Suprapubic skin (tissue), 4 donors: ENCODE results near the gene PDE4D. TPM values are rescaled to one million over a fixed set of nuclear protein-coding genes. Genes with fewer than 3 reads are reported as not detected.

Experiments used
- DNase-seq, 2 donors: peaks; one replicate each; pipeline ENCODE4 v3.0.0-alpha.2; 2019; ENCODE audit warnings: low spot score in 2 of 2
- H3K27ac ChIP-seq: fragments of 200-600 bp; sonication (generic); one replicate; pipeline ENCODE4 v1.5.1; 2019
- H3K27me3 ChIP-seq: fragments of 200-600 bp; sonication (generic); one replicate; pipeline ENCODE4 v1.5.1; 2019
- H3K36me3 ChIP-seq: fragments of 200-600 bp; sonication (generic); one replicate; pipeline ENCODE4 v1.5.1; 2019
- H3K4me1 ChIP-seq: fragments of 200-600 bp; sonication (generic); one replicate; pipeline ENCODE4 v1.5.1; 2019
- H3K4me3 ChIP-seq: fragments of 200-600 bp; sonication (generic); one replicate; pipeline ENCODE4 v1.5.1; 2019; ENCODE audit warnings: mild to moderate bottlenecking
- H3K9me3 ChIP-seq: fragments of 200-600 bp; sonication (generic); one replicate; pipeline ENCODE4 v1.5.1; 2019
- EP300 ChIP-seq: sonication (generic); formaldehyde crosslinking; IDR thresholded peaks from one replicate; pipeline ENCODE4 v1.6.1; 2017; ENCODE audit warnings: antibody characterized with exemption
- POLR2A ChIP-seq, 2 donors: fragments of 450-650 bp; IDR thresholded peaks; one replicate each; pipeline ENCODE4 v1.6.1; 2017; ENCODE audit warnings: antibody characterized with exemption in 2 of 2, mild to moderate bottlenecking in 2 of 2, moderate library complexity in 2 of 2
- POLR2AphosphoS5 ChIP-seq, 3 donors: sonication (generic); formaldehyde crosslinking; IDR thresholded peaks; one replicate each; pipeline ENCODE4 v1.6.1; 2017; ENCODE audit warnings: antibody characterized with exemption in 3 of 3
- WGBS: methylation state at CpG from one replicate; pipeline ENCODE4 v1.1.5; 2018; 5-methylcytosine and 5-hydroxymethylcytosine counted together
- total RNA-seq, 4 donors: library from RNA; depleted of rRNA; stranded (reverse); fragments of >200 nt; gene quantifications; one replicate each; pipeline ENCODE4 v1.1.0, GENCODE V29; 2016
- TF ChIP-seq, protein P1 (sequence below), 2 donors: fragments of 200-600 bp in 1 of 2; fragments of 450-650 bp in 1 of 2; sonication (generic) in 1 of 2; IDR thresholded peaks; one replicate each; pipeline ENCODE4 v1.5.1; 2016 to 2019; ENCODE audit warnings: antibody characterized with exemption in 2 of 2, mild to moderate bottlenecking in 1 of 2, moderate library complexity in 1 of 2

The PDE4D gene
- total RNA-seq, 4 donors from 2014 or later, result 26.8 to 57.2 (median 29.9) TPM

DNA sequence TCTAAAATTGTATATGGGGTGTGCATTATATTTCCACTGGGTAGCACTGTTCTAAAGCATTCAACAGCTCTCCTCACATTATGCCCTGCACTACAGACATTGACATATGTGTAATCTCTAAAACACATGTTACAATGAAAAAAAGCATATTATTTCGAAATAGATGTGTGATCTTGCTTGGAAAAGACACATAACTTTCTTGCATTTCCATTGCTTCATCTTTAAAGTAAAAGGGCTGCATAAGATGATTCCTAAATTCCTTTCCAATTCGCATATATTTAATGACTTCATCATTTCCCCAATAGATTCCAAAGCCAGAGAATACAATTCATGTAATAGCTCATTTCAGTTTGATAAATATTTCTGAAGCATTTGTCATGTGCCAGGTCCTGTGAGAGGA, 566.9 kb downstream of the PDE4D start:
- Histone ChIP-seq H3K27me3 (no peaks in the 10 kb centered on the region), H3K9me3 (no peaks in the 10 kb centered on the region), H3K27ac (no peak overlapping the region), H3K4me1 (no peaks in the 10 kb centered on the region), H3K36me3 (no peaks in the 10 kb centered on the region), H3K4me3 (no peak overlapping the region)
- no peak for TF ChIP-seq EP300
- TF ChIP-seq POLR2A (IDR thresholded peaks at IDR 0.05), result no peak
- no peak for TF ChIP-seq POLR2AphosphoS5 (IDR thresholded peaks at IDR 0.05)
- TF ChIP-seq, protein P1, sequence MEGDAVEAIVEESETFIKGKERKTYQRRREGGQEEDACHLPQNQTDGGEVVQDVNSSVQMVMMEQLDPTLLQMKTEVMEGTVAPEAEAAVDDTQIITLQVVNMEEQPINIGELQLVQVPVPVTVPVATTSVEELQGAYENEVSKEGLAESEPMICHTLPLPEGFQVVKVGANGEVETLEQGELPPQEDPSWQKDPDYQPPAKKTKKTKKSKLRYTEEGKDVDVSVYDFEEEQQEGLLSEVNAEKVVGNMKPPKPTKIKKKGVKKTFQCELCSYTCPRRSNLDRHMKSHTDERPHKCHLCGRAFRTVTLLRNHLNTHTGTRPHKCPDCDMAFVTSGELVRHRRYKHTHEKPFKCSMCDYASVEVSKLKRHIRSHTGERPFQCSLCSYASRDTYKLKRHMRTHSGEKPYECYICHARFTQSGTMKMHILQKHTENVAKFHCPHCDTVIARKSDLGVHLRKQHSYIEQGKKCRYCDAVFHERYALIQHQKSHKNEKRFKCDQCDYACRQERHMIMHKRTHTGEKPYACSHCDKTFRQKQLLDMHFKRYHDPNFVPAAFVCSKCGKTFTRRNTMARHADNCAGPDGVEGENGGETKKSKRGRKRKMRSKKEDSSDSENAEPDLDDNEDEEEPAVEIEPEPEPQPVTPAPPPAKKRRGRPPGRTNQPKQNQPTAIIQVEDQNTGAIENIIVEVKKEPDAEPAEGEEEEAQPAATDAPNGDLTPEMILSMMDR (IDR thresholded peaks at IDR 0.05), result no peak
- DNase-seq, result no peak
- WGBS, result 85% methylated on average over 2 of the region's 2 CpGs

DNA sequence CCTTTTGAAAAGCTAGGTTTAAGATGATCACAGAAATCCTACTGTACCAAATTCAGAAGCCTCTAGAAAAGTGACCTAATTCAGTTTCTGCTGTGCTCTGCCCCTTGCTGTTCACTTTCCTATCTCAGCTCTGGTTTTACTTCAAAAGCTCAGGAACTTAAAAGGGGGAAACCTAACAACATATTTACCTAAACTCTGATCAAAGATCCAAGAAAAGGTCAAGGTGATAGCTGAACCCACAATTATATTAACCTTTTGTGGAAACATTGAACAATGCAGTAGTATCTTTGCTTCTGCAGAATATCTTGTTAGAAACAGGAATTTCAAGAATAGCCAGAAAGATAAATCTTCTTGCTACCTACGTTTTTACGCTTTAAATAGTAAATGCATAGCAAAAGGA, 568.5 kb downstream of the PDE4D start:
- WGBS, result 81% methylated on average over 2 of the region's 2 CpGs
- Histone ChIP-seq H3K27me3 (no peaks in the 10 kb centered on the region), H3K4me1 (no peaks in the 10 kb centered on the region), H3K27ac (no peak overlapping the region), H3K36me3 (no peaks in the 10 kb centered on the region), H3K4me3 (no peak overlapping the region), H3K9me3 (no peaks in the 10 kb centered on the region)
- TF ChIP-seq EP300 (no peak), POLR2AphosphoS5 (IDR thresholded peaks at IDR 0.05) (no peak), POLR2A (IDR thresholded peaks at IDR 0.05) (no peak)
- TF ChIP-seq, protein P1 (IDR thresholded peaks at IDR 0.05), result no peak
- DNase-seq, result no peak

DNA sequence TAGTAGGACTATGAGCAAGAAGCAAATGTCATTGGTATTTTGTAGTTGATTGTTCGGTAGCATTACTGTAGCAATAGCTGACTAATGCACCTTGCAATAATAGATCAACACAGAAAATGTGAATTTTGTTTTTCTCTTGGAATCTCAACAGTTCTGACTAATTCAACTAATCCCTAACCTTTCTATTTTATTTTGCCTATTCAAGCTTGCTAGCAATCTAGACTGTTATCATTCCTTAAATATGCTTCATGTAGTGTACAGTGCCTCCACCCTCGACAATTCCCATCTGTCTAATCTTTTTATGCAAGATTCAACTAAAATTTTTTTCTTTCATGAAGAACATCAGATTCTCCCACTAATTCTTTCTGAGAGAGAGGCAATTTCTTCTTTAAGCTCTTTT, 570.6 kb downstream of the PDE4D start:
- Histone ChIP-seq H3K4me3 (no peak overlapping the region), H3K27ac (no peak overlapping the region), H3K27me3 (no peaks in the 10 kb centered on the region), H3K4me1 (peaks cover 3% of the 10 kb centered on the region), H3K9me3 (no peaks in the 10 kb centered on the region), H3K36me3 (no peaks in the 10 kb centered on the region)
- no peak for TF ChIP-seq POLR2AphosphoS5 (IDR thresholded peaks at IDR 0.05)
- TF ChIP-seq, protein P1 (IDR thresholded peaks at IDR 0.05), result no peak
- TF ChIP-seq POLR2A (IDR thresholded peaks at IDR 0.05), result no peak
- TF ChIP-seq EP300, result no peak
- whole genome bisulfite sequencing, result 96% methylated on average over 2 of the region's 2 CpGs
- DNase-seq, result no peak

DNA sequence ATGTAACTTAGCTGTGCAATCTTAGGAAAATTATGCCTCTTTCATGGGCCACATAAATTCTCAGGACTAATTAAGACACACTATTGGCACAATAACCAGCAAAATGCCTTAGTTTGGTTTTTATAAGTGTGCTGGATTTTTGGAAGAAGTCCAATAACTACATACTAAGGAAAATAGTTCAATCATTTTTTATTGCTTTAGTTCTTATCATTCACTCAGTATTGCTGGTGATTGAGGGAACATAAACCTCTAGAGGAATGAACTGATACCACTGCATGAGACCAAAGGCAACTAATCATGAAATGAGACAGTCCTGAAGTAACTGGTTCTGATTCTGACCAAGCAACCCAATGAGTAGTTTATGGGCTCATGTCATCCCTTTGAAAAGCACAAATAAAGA, 571.5 kb downstream of the PDE4D start:
- TF ChIP-seq, protein P1 (IDR thresholded peaks at IDR 0.05), result no peak
- no peak for TF ChIP-seq EP300
- no peak for TF ChIP-seq POLR2A (IDR thresholded peaks at IDR 0.05)
- no peak for TF ChIP-seq POLR2AphosphoS5 (IDR thresholded peaks at IDR 0.05)
- H3K36me3 ChIP-seq, result no peaks in the 10 kb centered on the region
- no peak overlapping the region for H3K4me3 ChIP-seq

DNA sequence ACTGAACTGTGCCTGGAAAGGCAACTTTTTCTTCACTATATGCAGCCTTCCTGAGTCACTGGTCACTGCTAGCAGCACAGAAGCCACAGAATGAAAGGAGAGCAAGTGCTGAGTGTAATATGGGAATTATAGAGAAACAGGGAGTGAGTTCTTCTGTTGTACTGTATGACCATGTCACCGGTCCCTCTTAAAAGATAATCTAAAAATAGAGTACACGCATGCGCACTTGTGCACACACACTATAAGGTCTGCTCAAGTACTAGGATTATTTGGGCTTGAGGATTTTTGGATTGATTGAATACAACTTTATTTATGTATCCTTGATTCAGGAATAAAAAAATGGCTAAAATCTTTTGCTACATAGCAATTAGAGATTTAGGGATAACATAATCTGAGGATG, 571.9 kb downstream of the PDE4D start:
- H3K4me3 ChIP-seq, result no peak overlapping the region

More for the DNA sequence above, 571.5 kb downstream of the PDE4D start:
- DNase-seq, result no peak
- Histone ChIP-seq H3K27ac (no peak overlapping the region), H3K4me1 (peaks cover 11% of the 10 kb centered on the region), H3K27me3 (no peaks in the 10 kb centered on the region), H3K9me3 (no peaks in the 10 kb centered on the region)

DNA sequence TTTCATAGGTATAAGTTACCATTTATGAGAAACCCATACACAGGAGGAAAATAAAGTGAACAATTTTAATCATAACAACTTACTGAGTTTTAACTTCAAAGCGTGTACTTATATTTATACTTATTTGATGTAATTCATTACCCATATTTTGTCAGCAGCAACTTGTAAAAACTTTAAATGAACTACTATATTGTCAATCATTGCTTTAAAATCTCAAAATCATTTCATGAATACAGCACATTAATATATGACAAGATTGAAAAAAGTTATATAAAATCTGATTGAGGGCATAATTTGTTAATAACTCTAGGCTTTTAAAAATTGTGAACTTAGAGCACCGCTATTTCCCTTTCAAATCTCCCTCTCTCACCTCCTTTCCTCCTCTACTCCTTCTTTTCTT, 573.1 kb downstream of the PDE4D start:
- H3K36me3 ChIP-seq, result no peaks in the 10 kb centered on the region
- DNase-seq, result no peak
- WGBS, result 92% methylated on average over 2 of the region's 2 CpGs
- H3K4me3 ChIP-seq, result no peak overlapping the region
- TF ChIP-seq POLR2A (IDR thresholded peaks at IDR 0.05) (no peak), POLR2AphosphoS5 (IDR thresholded peaks at IDR 0.05) (no peak), EP300 (no peak)
- TF ChIP-seq, protein P1 (IDR thresholded peaks at IDR 0.05), result no peak
- H3K9me3 ChIP-seq, result no peaks in the 10 kb centered on the region
- H3K27me3 ChIP-seq, result no peaks in the 10 kb centered on the region
- no peak overlapping the region for H3K27ac ChIP-seq
- H3K4me1 ChIP-seq, result peaks cover 15% of the 10 kb centered on the region

More for the DNA sequence above, 571.9 kb downstream of the PDE4D start:
- Histone ChIP-seq H3K4me1 (peaks cover 15% of the 10 kb centered on the region), H3K9me3 (no peaks in the 10 kb centered on the region), H3K27me3 (no peaks in the 10 kb centered on the region), H3K27ac (no peak overlapping the region), H3K36me3 (no peaks in the 10 kb centered on the region)
- no peak for TF ChIP-seq POLR2AphosphoS5 (IDR thresholded peaks at IDR 0.05)
- WGBS, result 95% methylated on average over 3 of the region's 3 CpGs
- no peak for DNase-seq
